GM23338 (cell line): ENCODE measurements around the gene PARD3. TPM values are rescaled to one million over a fixed set of nuclear protein-coding genes. Genes with fewer than 3 reads are reported as not detected.

Experiments used
- ATAC-seq: fragments of 200-7000 bp; cut with Tn5 transposase; 3 replicates; pipeline ENCODE4 v1.9.1; 2020
- DNase-seq: peaks from one replicate; pipeline ENCODE4 v3.0.0-alpha.2; 2015; ENCODE audit warnings: low spot score
- H2AFZ ChIP-seq: fragments of 200-600 bp; sonication (generic); 2 replicates; pipeline ENCODE4 v1.8.0; 2016; ENCODE audit warnings: antibody characterized with exemption, mild to moderate bottlenecking, moderate library complexity
- H3F3A ChIP-seq: fragments of 200-600 bp; sonication (generic); replicated peaks from 2 replicates; pipeline ENCODE4 v1.8.0; 2017; ENCODE audit warnings: antibody characterized with exemption, mixed run types, low read depth
- H3K27ac ChIP-seq: fragments of 200-600 bp; sonication (generic); 2 replicates; pipeline ENCODE4 v1.6.1; 2016; ENCODE audit warnings: low read depth
- H3K27me3 ChIP-seq: fragments of 200-600 bp; sonication (generic); 2 replicates; pipeline ENCODE4 v1.8.0; 2016; ENCODE audit warnings: mild to moderate bottlenecking, mixed run types, moderate library complexity; ENCODE audit not compliant: insufficient read depth
- H3K36me3 ChIP-seq: fragments of 200-600 bp; sonication (generic); 2 replicates; pipeline ENCODE4 v1.8.0; 2016; ENCODE audit warnings: mild to moderate bottlenecking; ENCODE audit not compliant: insufficient read depth
- H3K4me1 ChIP-seq: fragments of 200-600 bp; sonication (generic); 2 replicates; pipeline ENCODE4 v1.8.0; 2016; ENCODE audit warnings: mild to moderate bottlenecking, moderate library complexity; ENCODE audit not compliant: insufficient read depth
- H3K4me2 ChIP-seq: fragments of 200-600 bp; sonication (generic); 2 replicates; pipeline ENCODE4 v1.7.1; 2017; ENCODE audit warnings: mixed run types
- H3K4me3 ChIP-seq: fragments of 200-600 bp; sonication (generic); 2 replicates; pipeline ENCODE4 v1.6.1; 2016; ENCODE audit warnings: mixed run types
- H3K79me2 ChIP-seq: fragments of 200-600 bp; sonication (generic); replicated peaks from 2 replicates; pipeline ENCODE4 v1.8.0; 2017; ENCODE audit warnings: mild to moderate bottlenecking; ENCODE audit not compliant: insufficient read depth
- H3K9me2 ChIP-seq: fragments of 200-600 bp; sonication (generic); 2 replicates; pipeline ENCODE4 v1.8.0; 2017; ENCODE audit not compliant: insufficient read depth
- H4K20me1 ChIP-seq: fragments of 200-600 bp; sonication (generic); replicated peaks from 2 replicates; pipeline ENCODE4 v1.8.0; 2017; ENCODE audit warnings: mild to moderate bottlenecking; ENCODE audit not compliant: insufficient read depth
- H3K27ac Mint-ChIP-seq: 2 replicates; pipeline ENCODE4 v1.8.0; 2020; ENCODE audit warnings: inconsistent platforms, mild to moderate bottlenecking, moderate library complexity, mixed read lengths
- H3K27me3 Mint-ChIP-seq: 3 replicates; pipeline ENCODE4 v1.8.0; 2022; ENCODE audit warnings: low read depth, mild to moderate bottlenecking, moderate library complexity, mixed read lengths, inconsistent platforms; ENCODE audit not compliant: insufficient read depth, poor library complexity
- H3K36me3 Mint-ChIP-seq: 3 replicates; pipeline ENCODE4 v1.8.0; 2021; ENCODE audit warnings: low read depth, mild to moderate bottlenecking, inconsistent platforms, moderate library complexity, mixed read lengths
- H3K4me1 Mint-ChIP-seq: 3 replicates; pipeline ENCODE4 v1.8.0; 2020; ENCODE audit warnings: mild to moderate bottlenecking, inconsistent platforms, mixed read lengths
- H3K4me3 Mint-ChIP-seq: 3 replicates; pipeline ENCODE4 v1.8.0; 2021; ENCODE audit warnings: moderate library complexity, mild to moderate bottlenecking, inconsistent platforms, mixed read lengths
- H3K9me3 Mint-ChIP-seq: 3 replicates; pipeline ENCODE4 v1.8.0; 2020; ENCODE audit warnings: moderate library complexity, mild to moderate bottlenecking, inconsistent platforms, mixed read lengths
- CREB1 ChIP-seq: fragments of 250-450 bp; sonication (Bioruptor Pico); IDR thresholded peaks from 2 replicates; pipeline ENCODE4 v1.5.0; 2020; ENCODE audit warnings: low read depth, mild to moderate bottlenecking, moderate library complexity
- ETS1 ChIP-seq: IDR thresholded peaks from 2 replicates; pipeline ENCODE4 v1.6.1; 2016; ENCODE audit warnings: antibody characterized with exemption
- EZH2 ChIP-seq: fragments of 200-600 bp; sonication (generic); IDR thresholded peaks from one replicate; pipeline ENCODE4 v1.8.0; 2017; ENCODE audit warnings: antibody characterized with exemption, mild to moderate bottlenecking, low read depth; ENCODE audit not compliant: unreplicated experiment
- EZH2phosphoT487 ChIP-seq: fragments of 200-600 bp; sonication (generic); IDR thresholded peaks from one replicate; pipeline ENCODE4 v1.8.1; 2018; ENCODE audit warnings: antibody characterized with exemption; ENCODE audit not compliant: unreplicated experiment
- JUNB ChIP-seq: IDR thresholded peaks from one replicate; pipeline ENCODE4 v1.6.1; 2016; ENCODE audit warnings: antibody characterized with exemption; ENCODE audit not compliant: unreplicated experiment
- NANOG ChIP-seq: IDR thresholded peaks from 2 replicates; pipeline ENCODE4 v1.6.1; 2016; ENCODE audit warnings: antibody characterized with exemption, borderline replicate concordance
- POLR2AphosphoS5 ChIP-seq: IDR thresholded peaks from 2 replicates; pipeline ENCODE4 v1.6.1; 2016; ENCODE audit warnings: antibody characterized with exemption, low read depth
- REST ChIP-seq: IDR thresholded peaks from one replicate; pipeline ENCODE4 v1.6.1; 2018; ENCODE audit warnings: antibody characterized with exemption; ENCODE audit not compliant: unreplicated experiment
- STAT1 ChIP-seq: IDR thresholded peaks from one replicate; pipeline ENCODE4 v1.6.1; 2016; ENCODE audit warnings: antibody characterized with exemption; ENCODE audit not compliant: unreplicated experiment
- ZNF114 ChIP-seq: fragments of 250-450 bp; sonication (Bioruptor Pico); IDR thresholded peaks from 2 replicates; pipeline ENCODE4 v1.5.0; 2020; ENCODE audit warnings: mild to moderate bottlenecking, moderate library complexity
- ZNF331 ChIP-seq: fragments of 250-450 bp; sonication (Bioruptor Pico); IDR thresholded peaks from 2 replicates; pipeline ENCODE4 v1.5.0; 2020; ENCODE audit warnings: low read depth, mild to moderate bottlenecking, moderate library complexity
- ZNF462 ChIP-seq: fragments of 250-450 bp; sonication (Bioruptor Pico); IDR thresholded peaks from 2 replicates; pipeline ENCODE4 v1.5.0; 2020; ENCODE audit warnings: mild to moderate bottlenecking, moderate library complexity
- polyA plus RNA-seq: library from polyadenylated mRNA; unstranded; fragments of >200 nt; fragmentation: Nextera tagmentation; extraction: Ambion mirVana; gene quantifications from 2 replicates; pipeline ENCODE4 v1.2.1, GENCODE V29; 2016
- total RNA-seq: library from RNA; depleted of rRNA; stranded (reverse); fragments of >200 nt; shearing (Covaris generic); gene quantifications from 2 replicates; pipeline ENCODE4 v1.2.3, GENCODE V29; 2014
- TF ChIP-seq, protein P1 (sequence below), 2 experiments: fragments of 200-600 bp in 1 of 2; sonication (generic) in 1 of 2; conservative IDR thresholded peaks; 2 replicates each; pipeline versions ENCODE4 v1.5.1 to v1.6.1; 2016 to 2017; ENCODE audit warnings: antibody characterized with exemption in 2 of 2, low read depth in 2 of 2, mild to moderate bottlenecking in 2 of 2, moderate library complexity in 1 of 2

PARD3 gene
- total and polyA plus RNA-seq, 2 experiments from 2014 or later = 30.2 to 51.4 TPM

DNA sequence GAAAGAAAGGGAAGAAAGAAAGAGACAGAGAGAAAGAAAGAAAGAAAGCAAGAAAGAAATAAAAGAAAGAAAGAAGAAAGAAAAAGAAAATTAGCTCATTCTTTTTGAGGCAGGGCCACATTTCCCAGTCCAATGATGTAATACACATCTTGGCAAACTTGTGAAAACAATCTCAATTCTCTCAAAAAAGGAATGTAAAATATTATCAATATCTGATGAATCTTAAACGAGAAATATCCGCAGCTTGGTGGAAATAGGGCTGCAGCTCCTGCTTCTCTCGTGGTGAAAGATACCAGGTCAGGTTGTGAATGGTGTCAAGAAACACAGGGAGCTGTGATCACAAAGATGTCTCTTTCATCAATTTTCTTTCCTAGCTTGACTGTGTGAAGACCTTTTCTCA lies 741.0 kb downstream of the PARD3 start:
- Histone ChIP-seq H2AFZ (no peak overlapping the region), H3K36me3 (no peaks in the 10 kb centered on the region), H3K9me2 (peaks cover 4% of the 10 kb centered on the region; the same call in 1 of the 2 replicates), H4K20me1 (no peaks in the 10 kb centered on the region), H3K4me3 (no peak overlapping the region), H3K79me2 (no peaks in the 10 kb centered on the region), H3K4me2 (no peak overlapping the region), H3K27ac (no peak overlapping the region), H3K27me3 (no peaks in the 10 kb centered on the region), H3K4me1 (no peaks in the 10 kb centered on the region), H3F3A (no peaks in the 10 kb centered on the region)
- no peaks in the 10 kb centered on the region; the same call in 2 of the 3 replicates for H3K36me3 Mint-ChIP-seq
- TF ChIP-seq POLR2AphosphoS5 (no peak), STAT1 (no peak), ZNF114 (CRISPR knock-in tag) (no peak), CREB1 (CRISPR knock-in tag) (no peak), ZNF462 (no peak), ZNF331 (CRISPR knock-in tag) (no peak), JUNB (no peak), REST (no peak), NANOG (no peak), EZH2phosphoT487 (no peak), EZH2 (no peak), ETS1 (no peak)
- TF ChIP-seq, protein P1, sequence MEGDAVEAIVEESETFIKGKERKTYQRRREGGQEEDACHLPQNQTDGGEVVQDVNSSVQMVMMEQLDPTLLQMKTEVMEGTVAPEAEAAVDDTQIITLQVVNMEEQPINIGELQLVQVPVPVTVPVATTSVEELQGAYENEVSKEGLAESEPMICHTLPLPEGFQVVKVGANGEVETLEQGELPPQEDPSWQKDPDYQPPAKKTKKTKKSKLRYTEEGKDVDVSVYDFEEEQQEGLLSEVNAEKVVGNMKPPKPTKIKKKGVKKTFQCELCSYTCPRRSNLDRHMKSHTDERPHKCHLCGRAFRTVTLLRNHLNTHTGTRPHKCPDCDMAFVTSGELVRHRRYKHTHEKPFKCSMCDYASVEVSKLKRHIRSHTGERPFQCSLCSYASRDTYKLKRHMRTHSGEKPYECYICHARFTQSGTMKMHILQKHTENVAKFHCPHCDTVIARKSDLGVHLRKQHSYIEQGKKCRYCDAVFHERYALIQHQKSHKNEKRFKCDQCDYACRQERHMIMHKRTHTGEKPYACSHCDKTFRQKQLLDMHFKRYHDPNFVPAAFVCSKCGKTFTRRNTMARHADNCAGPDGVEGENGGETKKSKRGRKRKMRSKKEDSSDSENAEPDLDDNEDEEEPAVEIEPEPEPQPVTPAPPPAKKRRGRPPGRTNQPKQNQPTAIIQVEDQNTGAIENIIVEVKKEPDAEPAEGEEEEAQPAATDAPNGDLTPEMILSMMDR (conservative IDR thresholded peaks at IDR 0.05; ENCODE audit: low read depth in 2 of 2) = no peak
- DNase-seq (no peak), ATAC-seq (no peak)
- no peak overlapping the region for H3K4me3 Mint-ChIP-seq
- H3K27ac Mint-ChIP-seq = no peak overlapping the region
- no peaks in the 10 kb centered on the region for H3K4me1 Mint-ChIP-seq
- no peaks in the 10 kb centered on the region for H3K9me3 Mint-ChIP-seq
- H3K27me3 Mint-ChIP-seq = peaks cover 2% of the 10 kb centered on the region
